Measurements from ENCODE around the gene C8B. TPM values are rescaled to one million over a fixed set of nuclear protein-coding genes. Genes with fewer than 3 reads are reported as not detected.
A peak's percentile ranks its signal among the peaks of the same experiment; 100 is the strongest.

Gene C8B
- total RNA-seq, 1 experiment from 2014 or later = not detected

DNA sequence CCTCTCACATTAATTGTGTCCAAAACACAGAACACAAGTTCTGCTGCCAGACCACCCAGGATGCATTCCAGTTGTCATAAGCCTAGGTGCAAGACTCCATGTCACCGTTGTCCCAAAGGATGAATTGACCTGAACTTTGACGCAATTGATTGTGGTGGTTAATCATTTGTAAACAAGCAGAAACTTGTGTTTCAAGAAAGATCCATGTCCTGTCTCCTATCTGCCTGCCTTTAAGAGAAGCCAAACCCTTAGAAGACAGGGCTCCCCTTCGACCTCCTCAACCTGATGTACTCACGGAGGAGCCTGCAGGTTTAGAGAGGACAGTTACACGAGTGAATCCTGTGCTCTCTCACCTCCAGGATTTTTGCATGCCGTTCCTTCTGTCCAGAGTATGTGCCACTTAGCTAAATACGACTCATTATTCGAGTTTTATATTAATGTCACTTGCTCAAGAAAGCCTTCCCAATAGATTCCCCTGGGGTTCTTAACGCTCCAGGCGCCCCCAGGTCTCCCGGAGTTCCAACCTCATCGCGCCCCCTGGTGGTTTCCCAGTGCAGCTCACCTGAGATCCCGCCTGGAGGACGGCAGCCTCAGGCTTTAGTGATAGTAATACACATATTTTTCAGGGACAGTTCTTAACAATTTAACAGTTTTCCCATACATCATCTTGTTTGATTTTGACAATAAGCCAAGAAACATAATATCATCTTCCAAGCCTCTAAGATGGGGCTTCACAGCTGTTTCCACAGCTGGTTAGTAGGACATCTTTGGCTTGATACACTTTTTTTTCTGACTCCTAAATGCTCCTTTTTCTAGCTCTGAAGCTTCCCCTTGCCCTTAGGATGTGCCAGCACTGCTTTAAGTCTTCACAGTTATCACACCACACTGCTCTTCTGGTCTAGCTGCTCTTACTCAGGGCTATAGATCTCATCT lies 2.4 kb upstream of the C8B start:
- H2AFZ ChIP-seq (ENCODE audit: low read length) = no peak overlapping the region
- H2BK15ac ChIP-seq (ENCODE audit: low read depth, low read length) = no peak overlapping the region
- no peak overlapping the region for H3K14ac ChIP-seq (ENCODE audit: insufficient read depth, low read length)
- no peak overlapping the region for H3K18ac ChIP-seq (ENCODE audit: insufficient read length, low read depth, low read length)
- no peak overlapping the region for H2BK5ac ChIP-seq (ENCODE audit: insufficient read length, low read length)
- peak; percentile 65 for DNase-seq
- H3K9ac ChIP-seq (ENCODE audit: extremely low read depth, insufficient read length, low read length) = no peak overlapping the region
- no peak overlapping the region for H3T11ph ChIP-seq (ENCODE audit: low read length)
- peak; percentile 98 for TF ChIP-seq CTCF (conservative IDR thresholded peaks at IDR 0.05)
- Mint-ChIP-seq H3K4me1 (0 out of 4 replicates have a peak, but pooled peaks cover 0 to 5% of the 10 kb centered on the region in 2 experiments), H3K36me3 (ENCODE audit: insufficient read depth in 1 of 3, low read depth in 3 of 3) (no peaks in the 10 kb centered on the region), H3K9me3 (no peaks in the 10 kb centered on the region), H3K4me3 (no peak overlapping the region), H3K27me3 (ENCODE audit: low read depth) (peaks cover 2% of the 10 kb centered on the region; the same call in 1 of the 2 replicates), H3K27ac (no peak overlapping the region)
- no peak overlapping the region for H3K4ac ChIP-seq (ENCODE audit: low read depth, low read length)
- no peak overlapping the region for H3K4me2 ChIP-seq (ENCODE audit: insufficient read depth, insufficient read length, low read length)
- H4K8ac ChIP-seq (replicated peaks; ENCODE audit: insufficient read length, low read depth, low read length) = no peak overlapping the region
- H3K23ac ChIP-seq (ENCODE audit: insufficient read length, low read depth, low read length) = no peak overlapping the region
- H3K4me1 ChIP-seq (ENCODE audit: insufficient read depth, low read length) = no peaks in the 10 kb centered on the region
- H4K20me1 ChIP-seq (ENCODE audit: control insufficient read depth, insufficient read depth, insufficient read length) = no peaks in the 10 kb centered on the region
- no peaks in the 10 kb centered on the region for H3K79me1 ChIP-seq (ENCODE audit: insufficient read depth, low read depth, low read length, poor library complexity, severe bottlenecking)
- WGBS (ENCODE audit: extremely low coverage, insufficient read length, low lambda C conversion rate) = no CpG with 5 or more reads among the region's 15 CpGs
- H2BK12ac ChIP-seq (ENCODE audit: insufficient read length, low read depth, low read length) = no peak overlapping the region
- H3K9me3 ChIP-seq (ENCODE audit: control insufficient read depth, low read depth, low read length) = no peaks in the 10 kb centered on the region
- H3K56ac ChIP-seq (ENCODE audit: insufficient read length, low read depth, low read length) = no peak overlapping the region
- H2AK5ac ChIP-seq (ENCODE audit: insufficient read length, low read length) = no peak overlapping the region
- H2BK20ac ChIP-seq (ENCODE audit: low read depth, low read length, poor library complexity, severe bottlenecking) = no peak overlapping the region
- no peaks in the 10 kb centered on the region for H3K79me2 ChIP-seq (ENCODE audit: insufficient read depth, low read length)
- H4K91ac ChIP-seq (ENCODE audit: insufficient read length, low read depth, low read length) = no peak overlapping the region
- H3K27me3 ChIP-seq (ENCODE audit: insufficient read depth, low read length) = no peaks in the 10 kb centered on the region
- H3K23me2 ChIP-seq (ENCODE audit: insufficient read length, low read depth, low read length, poor library complexity, severe bottlenecking) = no peaks in the 10 kb centered on the region
- H3K27ac ChIP-seq (ENCODE audit: insufficient read length, low read depth, low read length) = no peak overlapping the region
- no peak overlapping the region for H4K5ac ChIP-seq (ENCODE audit: insufficient read length, low read depth, low read length)
- H2BK120ac ChIP-seq (ENCODE audit: low read depth, low read length, poor library complexity, severe bottlenecking) = no peak overlapping the region

Measured in H9 (cell line).